ENCODE measurements around the gene CXCL1. TPM values are rescaled to one million over a fixed set of nuclear protein-coding genes. Genes with fewer than 3 reads are reported as not detected.

The CXCL1 gene
- polyA plus RNA-seq (ENCODE audit: insufficient read depth in 1 of 5, insufficient read length in 5 of 5, low replicate concordance in 1 of 5): 1 to 10 TPM in 4 of 5 donors, under 1 TPM in 1; 0.84 to 2.9 (median 2.0) TPM
- long read RNA-seq, donor 1, partial matches to known transcripts: 0 of 1 reads
- long read RNA-seq, donor 1, other reads (novel, unspliced or antisense): 0 of 1 reads
- long read RNA-seq, donor 2, partial matches to known transcripts: 97 of 97 reads
- long read RNA-seq, donor 2, other reads (novel, unspliced or antisense): 0 of 97 reads
- long read RNA-seq, donor 3, partial matches to known transcripts: 131 of 132 reads
- long read RNA-seq, donor 3, other reads (novel, unspliced or antisense): 0 of 132 reads
- long read RNA-seq, donor 4, partial matches to known transcripts: 0 of 2 reads
- long read RNA-seq, donor 4, other reads (novel, unspliced or antisense): 0 of 2 reads
- long read RNA-seq, donor 5, partial matches to known transcripts: 0 of 2 reads
- long read RNA-seq, donor 5, other reads (novel, unspliced or antisense): 0 of 2 reads
- long read RNA-seq, donor 6: 0 reads
- long read RNA-seq, donor 7, partial matches to known transcripts: 0 of 1 reads
- long read RNA-seq, donor 7, other reads (novel, unspliced or antisense): 0 of 1 reads
- long read RNA-seq, donor 8: 0 reads

DNA sequence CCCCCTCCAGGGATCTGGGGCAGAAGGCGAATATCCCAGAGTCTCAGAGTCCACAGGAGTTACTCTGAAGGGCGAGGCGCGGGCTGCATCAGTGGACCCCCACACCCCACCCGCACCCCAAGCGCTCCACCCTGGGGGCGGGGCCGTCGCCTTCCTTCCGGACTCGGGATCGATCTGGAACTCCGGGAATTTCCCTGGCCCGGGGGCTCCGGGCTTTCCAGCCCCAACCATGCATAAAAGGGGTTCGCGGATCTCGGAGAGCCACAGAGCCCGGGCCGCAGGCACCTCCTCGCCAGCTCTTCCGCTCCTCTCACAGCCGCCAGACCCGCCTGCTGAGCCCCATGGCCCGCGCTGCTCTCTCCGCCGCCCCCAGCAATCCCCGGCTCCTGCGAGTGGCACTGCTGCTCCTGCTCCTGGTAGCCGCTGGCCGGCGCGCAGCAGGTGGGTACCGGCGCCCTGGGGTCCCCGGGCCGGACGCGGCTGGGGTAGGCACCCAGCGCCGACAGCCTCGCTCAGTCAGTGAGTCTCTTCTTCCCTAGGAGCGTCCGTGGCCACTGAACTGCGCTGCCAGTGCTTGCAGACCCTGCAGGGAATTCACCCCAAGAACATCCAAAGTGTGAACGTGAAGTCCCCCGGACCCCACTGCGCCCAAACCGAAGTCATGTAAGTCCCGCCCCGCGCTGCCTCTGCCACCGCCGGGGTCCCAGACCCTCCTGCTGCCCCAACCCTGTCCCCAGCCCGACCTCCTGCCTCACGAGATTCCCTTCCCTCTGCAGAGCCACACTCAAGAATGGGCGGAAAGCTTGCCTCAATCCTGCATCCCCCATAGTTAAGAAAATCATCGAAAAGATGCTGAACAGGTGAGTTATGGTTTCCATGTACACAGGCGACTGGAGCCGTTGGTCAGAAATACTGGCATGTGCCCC is at the start of gene CXCL1:
Gene CXCL1, plus strand, starts transcription at position 264 of the 926 bp plus-strand sequence. Its CDS starts 78 bp downstream, at position 342.
- no peak for DNase-seq

DNA sequence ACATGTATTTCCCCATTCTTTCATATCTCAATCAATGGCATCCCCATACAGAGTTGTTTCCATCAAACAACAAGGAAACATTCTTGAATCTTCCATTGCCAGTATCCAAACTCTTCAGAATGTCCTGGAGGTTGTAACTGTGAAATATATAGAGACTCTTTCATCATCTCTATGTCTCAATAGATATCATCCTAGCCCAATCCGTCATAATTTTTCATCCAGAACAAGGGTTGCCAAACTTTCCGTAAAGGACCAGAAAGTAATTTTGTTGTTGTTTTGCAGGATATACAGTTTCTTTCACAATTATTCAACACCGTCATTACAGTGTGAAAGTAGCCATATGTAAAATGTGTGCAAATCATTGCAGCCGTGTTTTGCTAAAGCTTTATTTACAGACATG is 47.9 kb upstream of the CXCL1 start:
- DNase-seq: no peak

DNA sequence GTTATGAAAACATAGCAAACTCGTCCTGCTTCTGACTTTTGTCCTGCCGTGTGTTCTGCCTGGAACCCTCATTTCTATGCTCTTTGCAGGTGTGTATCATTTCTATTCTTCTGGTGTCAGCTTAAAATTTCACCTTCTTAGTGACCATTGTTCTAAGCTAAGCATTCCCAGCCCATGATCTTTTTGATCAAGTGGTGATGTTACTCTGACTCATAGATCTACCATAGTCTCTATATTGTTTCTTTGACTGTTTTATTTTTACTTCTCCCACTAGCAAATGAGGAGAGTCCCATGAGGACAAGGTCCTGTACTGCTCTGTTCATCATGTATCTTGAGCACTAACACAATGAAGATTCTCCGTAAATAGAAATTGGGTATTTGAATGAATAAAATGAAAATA is 46.8 kb upstream of the CXCL1 start:
- DNase-seq: no peak

DNA sequence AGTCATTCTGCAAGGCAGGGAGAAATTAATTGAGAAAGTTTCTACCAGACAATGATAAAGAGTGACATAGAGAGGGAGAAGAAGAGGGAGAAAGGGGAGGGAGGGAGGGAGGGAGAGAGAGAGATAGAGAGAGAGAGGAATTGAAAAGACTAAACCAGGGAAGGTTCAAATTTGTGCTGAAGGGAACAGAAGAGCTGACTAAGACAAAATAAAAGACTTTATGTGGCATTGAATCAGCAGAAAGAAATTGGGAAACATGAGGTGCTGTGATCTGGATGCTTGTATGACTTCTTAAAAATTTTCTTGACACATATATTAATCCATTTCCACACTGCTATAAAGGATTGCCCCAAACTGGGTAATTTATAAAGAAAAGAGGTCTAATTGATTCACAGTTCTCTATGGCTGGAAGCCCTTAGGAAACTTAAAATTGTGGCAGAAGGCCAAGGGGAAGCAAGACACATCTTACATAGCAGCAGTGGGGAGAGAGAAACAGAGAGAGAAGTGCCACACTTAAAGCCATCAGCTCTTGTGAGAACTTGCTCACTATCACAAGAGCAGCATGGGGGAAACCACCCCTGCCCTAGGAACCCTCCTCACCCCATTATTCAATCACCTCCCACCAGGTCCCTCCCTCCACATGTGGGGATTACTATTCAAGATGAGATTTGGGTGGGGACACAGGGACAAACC is 46.2 kb upstream of the CXCL1 start:
- DNase-seq: no peak

DNA sequence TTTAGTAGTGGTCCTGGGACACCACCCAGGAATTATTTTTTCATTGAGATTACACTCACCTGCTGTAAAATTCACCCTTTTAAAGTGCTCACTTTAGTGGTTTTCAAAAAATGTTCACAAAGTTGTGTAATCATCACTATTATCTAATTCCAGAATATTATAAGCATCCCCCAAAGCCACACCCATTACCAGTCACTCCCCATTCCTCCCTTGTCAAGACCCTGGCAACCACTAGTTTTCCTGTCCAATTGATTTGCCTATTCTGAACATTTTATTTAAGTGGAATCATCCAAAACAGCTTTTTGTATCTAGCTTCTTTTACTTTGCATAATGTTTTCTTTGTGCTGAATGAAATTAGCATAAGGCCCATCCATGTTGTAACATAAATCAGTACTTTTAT is 45.4 kb upstream of the CXCL1 start:
- DNase-seq: no peak

DNA sequence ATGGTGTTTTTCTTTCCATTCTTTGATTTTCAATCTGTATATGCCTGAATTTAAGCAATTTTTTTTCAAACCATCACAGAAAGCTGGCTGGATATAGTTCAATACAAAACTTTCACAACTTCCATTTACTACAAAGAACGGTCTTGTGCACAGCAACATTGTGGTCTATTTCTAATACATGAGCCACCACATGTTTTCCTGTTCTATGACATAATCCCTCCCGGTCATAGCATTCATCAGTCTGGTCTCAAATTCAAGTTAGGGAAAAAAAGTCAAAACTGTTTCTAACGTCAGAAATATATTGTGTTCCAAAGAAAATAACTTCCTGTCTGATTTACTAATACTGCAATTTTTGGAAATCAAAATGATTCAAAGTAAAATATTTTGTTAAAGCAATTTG is 40.2 kb upstream of the CXCL1 start:
- no peak for DNase-seq

DNA sequence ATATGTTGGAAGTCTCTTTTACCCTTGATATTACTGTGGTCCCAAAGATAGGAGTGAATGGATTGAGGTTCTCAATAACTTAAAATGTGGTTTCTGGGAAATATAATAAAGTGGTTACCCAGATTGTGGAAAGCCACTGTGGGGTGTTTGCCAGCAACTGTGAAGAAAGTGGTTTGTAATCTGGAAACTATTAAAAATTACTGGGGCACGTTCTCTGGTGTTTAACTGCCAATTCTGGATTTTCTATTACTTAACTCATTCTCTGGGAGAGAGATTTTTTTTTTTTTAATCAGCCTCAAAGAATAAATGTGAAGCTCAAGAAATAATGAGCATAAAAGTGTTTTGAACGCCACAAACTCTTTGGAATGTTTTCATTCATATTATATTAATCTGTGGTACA is 37.6 kb upstream of the CXCL1 start:
- no peak for DNase-seq

DNA sequence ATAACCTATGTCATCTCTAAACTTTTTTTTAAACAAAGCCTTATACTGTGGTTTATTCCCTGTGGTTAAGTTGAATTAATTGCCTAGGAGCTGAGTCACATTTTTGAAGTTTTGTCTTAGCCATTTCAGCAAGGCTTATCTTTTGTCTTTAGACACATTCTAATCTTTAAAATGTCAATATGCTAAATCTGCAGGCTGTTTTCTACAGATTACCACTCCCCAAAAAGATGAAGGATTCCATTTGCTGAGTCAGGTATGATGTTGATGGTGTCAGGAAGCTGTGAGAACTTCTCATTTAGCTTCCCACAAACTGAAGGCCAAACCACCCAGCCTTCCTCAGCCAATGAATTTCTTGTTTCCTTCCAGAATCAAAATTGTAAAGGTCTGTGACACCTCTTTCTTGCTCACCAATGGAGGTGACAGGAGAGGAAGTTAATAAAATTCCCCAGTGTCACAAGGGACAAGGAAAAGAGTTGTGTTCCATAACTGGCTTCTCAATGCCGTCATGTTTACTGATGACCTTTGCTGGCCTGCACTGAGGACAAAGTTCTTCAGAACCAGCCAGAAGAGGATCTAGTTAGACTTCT is 36.4 kb upstream of the CXCL1 start:
- no peak for DNase-seq

DNA sequence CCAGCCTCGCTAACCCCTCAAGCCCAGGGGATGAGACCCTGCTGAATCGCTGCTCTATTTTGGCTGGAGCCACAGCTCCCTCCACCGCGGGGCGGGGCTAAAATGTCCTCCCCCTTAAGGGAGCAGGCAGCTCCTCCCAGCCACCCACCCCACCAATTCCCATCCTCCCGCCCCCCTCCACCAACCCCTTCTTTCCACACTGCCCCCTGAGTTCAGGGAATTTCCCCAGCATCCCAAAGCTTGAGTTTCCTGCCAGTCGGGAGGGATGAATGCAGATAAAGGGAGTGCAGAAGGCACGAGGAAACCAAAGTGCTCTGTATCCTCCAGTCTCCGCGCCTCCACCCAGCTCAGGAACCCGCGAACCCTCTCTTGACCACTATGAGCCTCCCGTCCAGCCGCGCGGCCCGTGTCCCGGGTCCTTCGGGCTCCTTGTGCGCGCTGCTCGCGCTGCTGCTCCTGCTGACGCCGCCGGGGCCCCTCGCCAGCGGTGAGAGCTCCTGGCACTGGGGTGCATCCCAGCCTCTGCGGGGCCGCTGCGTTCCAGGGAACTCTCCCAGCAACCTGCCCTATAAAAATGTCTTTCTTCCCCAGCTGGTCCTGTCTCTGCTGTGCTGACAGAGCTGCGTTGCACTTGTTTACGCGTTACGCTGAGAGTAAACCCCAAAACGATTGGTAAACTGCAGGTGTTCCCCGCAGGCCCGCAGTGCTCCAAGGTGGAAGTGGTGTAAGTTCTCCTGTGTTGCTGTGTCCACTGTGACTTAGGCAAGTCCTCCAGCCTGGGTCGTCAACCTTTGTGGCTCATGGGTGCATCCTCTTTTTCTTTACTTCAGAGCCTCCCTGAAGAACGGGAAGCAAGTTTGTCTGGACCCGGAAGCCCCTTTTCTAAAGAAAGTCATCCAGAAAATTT is 32.6 kb upstream of the CXCL1 start, which contains the start of gene CXCL6:
Gene CXCL6, plus strand, starts transcription at position 306 of the 907 bp plus-strand sequence. Its CDS starts 73 bp downstream, at position 379.
- no peak for DNase-seq

DNA sequence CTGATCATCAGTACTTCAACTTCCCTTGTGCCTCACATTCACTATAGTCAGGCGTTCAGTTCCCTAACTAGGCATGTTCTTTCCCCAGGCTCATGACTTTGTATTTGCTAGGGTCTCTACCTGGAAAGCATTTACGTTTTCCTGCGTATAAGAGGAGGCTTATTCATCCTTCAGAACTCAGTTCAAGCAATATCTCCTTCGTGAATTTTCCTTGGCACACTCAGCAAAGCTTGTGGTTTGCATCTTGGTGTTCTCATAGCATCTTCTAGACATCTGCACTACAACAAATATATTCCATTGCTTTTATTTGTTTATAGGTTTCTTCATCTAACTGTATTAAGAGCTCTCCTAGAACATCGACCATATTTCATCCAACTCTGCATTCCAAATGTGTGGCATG is 30.1 kb upstream of the CXCL1 start:
- no peak for DNase-seq

DNA sequence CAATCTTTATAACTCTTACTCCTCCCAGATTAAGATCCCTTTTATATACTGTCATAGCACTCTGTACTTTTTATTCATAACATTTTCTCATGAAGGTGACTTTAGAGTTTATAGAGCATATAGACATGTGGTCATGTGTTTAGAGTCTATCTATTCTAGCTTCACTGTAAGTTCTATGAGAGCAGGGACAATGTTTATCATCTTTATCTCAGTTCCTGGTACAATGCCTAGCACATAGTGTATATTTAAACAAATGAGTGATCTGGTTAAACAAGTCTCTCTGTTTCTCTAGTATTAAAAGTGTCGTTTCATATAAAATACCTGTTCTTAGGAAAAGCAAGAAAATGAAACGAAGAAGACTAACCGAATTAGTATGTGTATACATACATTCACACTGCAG is 29.5 kb upstream of the CXCL1 start:
- no peak for DNase-seq

DNA sequence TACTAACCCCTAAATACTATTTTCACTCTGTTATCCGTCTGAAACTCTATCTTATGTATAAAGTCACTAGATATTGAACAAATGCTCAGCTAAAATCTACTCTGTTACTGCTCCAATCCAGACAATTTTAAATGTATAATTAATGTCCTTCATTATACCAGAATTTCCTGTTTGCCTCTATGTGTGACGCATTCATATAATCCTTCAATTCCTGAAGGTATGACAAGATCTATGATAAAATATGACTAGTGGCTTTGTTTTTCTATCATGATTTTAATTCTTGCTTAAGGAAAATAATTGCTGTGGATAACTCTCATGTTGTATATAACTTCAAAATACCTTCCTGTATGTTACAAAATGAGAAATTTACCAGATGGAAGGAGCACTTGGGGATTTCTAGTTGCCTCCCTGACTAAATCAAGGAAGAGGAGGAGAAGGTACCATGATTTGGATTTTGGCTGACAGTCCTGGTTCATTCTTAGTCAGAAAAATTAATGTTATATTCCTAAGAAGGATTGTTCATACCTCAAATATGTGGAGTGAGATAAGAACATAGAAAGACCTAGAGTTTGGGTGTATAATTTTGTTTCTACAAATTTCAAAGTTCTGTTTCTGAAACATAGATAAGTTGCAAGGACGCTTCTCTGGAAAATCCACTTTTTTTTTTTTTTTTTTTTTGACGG is 27.8 kb upstream of the CXCL1 start:
- no peak for DNase-seq

DNA sequence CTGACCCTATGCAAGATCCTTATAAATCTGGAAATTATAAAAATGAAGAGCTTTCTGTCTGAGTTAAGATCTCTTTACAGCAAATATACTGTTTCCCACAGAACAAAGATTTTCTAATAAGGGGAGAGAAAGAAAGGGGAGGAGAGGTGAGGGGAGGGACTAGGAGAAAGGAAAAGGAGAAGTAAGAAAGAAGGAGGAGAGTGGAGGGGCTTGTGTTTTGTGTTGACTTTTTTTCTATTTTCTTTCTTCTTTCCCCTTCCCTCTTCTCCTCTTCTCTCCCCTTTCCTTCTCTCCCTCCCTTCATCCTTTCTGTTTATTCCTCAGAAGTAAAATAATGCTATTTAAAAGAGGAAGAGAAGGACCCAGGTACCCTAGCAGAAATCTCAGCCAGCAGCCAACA is 26.5 kb upstream of the CXCL1 start:
- DNase-seq: no peak

DNA sequence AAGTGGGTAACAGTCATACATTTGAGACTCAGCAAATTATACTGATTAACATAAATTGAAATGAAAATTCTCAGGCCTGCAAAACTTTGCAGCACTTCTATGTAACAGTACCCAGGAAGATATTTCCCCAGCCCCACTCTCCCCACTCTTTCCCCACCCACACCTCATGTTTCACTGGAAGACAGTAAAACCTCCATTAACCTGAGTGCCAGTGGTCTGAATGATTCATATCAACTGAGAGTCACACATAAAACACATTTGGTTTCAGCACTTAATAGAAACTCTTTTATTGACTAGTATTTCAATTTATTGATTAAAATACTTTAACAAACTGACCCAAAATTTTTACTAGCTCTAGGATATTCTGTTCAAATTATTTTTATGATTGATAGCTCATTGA is 25.8 kb upstream of the CXCL1 start:
- no peak for DNase-seq

DNA sequence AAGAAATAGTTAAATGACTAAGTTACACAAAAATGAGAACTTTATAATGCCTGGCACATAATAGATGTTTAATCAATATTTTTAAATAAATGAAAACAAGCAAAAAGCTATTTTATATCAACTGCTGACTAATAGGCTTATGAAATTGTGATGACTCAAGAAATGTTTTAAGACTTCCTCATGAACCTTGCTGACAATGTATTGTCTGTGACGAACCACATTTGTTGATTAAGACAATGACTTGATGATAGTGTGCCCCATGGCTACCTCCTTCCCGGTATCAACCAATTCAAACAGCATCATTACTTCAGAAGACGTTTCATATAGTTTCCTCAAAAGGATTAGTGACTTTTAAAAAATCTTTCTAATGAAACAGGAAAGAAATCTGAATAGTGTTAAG is 24.8 kb upstream of the CXCL1 start:
- DNase-seq: no peak

DNA sequence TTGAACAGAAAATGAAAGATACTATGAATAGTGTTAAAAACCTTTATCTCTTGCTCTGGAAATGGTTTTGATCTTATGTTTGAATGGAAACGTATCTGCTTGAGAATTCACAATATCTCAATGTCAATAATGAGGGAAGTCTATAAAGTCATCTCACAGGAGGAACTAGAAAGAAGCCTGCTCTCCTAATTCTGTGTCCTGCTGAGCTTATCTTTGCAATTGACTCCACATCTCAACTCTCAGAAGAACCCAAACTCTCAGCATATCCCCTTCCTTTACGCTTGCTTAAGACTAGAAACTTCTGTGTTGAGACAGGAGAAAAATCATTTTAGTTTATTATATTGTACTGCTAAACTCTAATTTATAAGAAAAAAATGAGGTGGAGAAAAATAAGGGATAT is 24.4 kb upstream of the CXCL1 start:
- DNase-seq: no peak

DNA sequence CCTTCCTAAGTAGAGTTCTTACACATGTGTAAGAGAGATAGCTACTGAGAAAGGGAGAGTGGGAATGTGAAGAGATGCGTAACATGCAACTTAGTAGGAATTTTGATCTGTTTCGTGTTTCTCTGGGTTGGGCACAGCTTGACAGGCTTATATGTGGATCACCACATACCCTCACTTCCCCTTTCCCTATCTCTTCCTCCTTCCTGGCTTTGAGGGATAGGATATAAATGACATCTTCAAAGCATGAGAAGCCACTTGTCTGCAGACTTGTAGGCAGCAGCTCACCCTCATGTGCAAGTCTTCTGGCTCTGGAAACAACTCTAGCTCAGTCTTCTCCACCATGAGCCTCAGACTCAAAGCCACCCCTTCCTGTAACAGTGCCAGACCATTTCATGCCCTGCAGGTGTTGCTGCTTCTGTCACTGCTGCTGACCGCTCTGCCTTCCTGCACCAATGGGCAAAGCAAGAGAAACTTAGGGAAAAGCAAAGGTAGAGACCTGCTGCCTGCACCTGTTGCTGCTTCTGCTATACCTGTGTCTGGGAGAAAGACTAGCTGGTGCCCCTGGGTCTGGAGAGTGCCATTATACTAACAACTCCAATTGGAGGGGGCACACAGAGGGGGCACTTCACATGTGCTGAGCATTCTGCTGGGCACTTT is 21.5 kb upstream of the CXCL1 start:
- DNase-seq: no peak

DNA sequence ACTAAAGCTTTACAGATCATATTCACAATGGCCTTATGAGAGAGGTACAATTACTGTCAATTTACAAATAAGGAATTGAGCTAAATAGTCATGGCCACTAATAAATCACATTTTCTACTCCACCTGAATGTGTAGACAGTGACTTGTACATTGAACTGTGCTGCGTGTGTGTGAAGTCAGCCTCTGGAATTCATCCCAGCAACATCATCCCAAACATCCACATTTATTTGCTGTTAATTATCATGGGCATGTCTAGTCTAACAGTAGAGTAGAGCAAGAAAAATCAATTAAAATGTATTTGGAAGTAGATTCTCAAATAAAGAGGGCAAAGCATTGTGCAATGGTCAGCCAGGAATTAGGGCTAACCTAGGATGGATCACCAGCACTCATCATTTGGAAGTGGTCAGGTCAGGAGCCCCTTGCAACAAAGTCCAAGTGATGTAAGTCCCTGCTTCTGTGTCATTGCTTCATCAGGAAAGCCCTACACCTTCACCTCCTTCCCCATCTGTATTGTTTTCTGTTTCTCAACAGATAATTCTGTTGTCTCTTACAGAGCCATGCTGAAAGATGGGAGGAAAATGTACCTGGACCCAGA is 20.9 kb upstream of the CXCL1 start:
- no peak for DNase-seq

All from right lung (tissue), 10 donors.